Activated CD4-positive, CD25-positive, alpha-beta regulatory T cell (primary cell): ENCODE data around the gene PLP2.
A peak's percentile ranks its signal among the peaks of the same experiment; 100 is the strongest.
"Not testable (repeated sequence)": the region's sequence is repeated elsewhere in the genome, so short reads cannot be mapped to it uniquely, and the experiment has no call there.

ENCODE experiments used
- DNase-seq, 4 experiments: peaks; one replicate each; lab custom pipeline; 2025; lab: John Stamatoyannopoulos, UW

PLP2 gene

GRCh38 chrX:49171752-49172279 lies at the start of gene PLP2:
TSS of gene PLP2 (plus strand) at chrX:49171898. CDS start at chrX:49172001, 103 bp downstream.
- DNase-seq, result peak; percentile 30 to 59 (median 37)

- DNase-seq, result no peak
Observed at GRCh38 chrX:49122499-49122898, 49.2 kb upstream of the PLP2 start.

- not testable (repeated sequence) for DNase-seq
Observed at GRCh38 chrX:49127742-49128258, 43.9 kb upstream of the PLP2 start.

- DNase-seq, result no peak
Observed at GRCh38 chrX:49129427-49129826, 42.3 kb upstream of the PLP2 start.

- not testable (repeated sequence) for DNase-seq
Observed at GRCh38 chrX:49132275-49132674, 39.4 kb upstream of the PLP2 start.

- DNase-seq, result no peak
Observed at GRCh38 chrX:49133759-49134158, 37.9 kb upstream of the PLP2 start.

GRCh38 chrX:49137492-49137891 lies 34.2 kb upstream of the PLP2 start:
- DNase-seq, result no peak

GRCh38 chrX:49139713-49140112 lies 32.0 kb upstream of the PLP2 start:
- no peak for DNase-seq

- not testable (repeated sequence) for DNase-seq
Observed at GRCh38 chrX:49142264-49142663, 29.4 kb upstream of the PLP2 start.

GRCh38 chrX:49143154-49143553 lies 28.5 kb upstream of the PLP2 start:
- DNase-seq, result not testable (repeated sequence)

- no peak for DNase-seq
Observed at GRCh38 chrX:49147282-49147681, 24.4 kb upstream of the PLP2 start.

- no peak for DNase-seq
Observed at GRCh38 chrX:49147936-49148335, 23.8 kb upstream of the PLP2 start.

GRCh38 chrX:49148390-49149100 lies 23.2 kb upstream of the PLP2 start:
- DNase-seq, result not testable (repeated sequence)

GRCh38 chrX:49149291-49149690 lies 22.4 kb upstream of the PLP2 start:
- not testable (repeated sequence) for DNase-seq

- no peak for DNase-seq
Observed at GRCh38 chrX:49153467-49153866, 18.2 kb upstream of the PLP2 start.

GRCh38 chrX:49155243-49155899 lies 16.3 kb upstream of the PLP2 start:
- no peak for DNase-seq

GRCh38 chrX:49155900-49156837 lies 15.5 kb upstream of the PLP2 start:
- peak; percentile 50 to 75 (median 70) for DNase-seq

- DNase-seq, result no peak
Observed at GRCh38 chrX:49157194-49157593, 14.5 kb upstream of the PLP2 start.

GRCh38 chrX:49160908-49161307 lies 10.8 kb upstream of the PLP2 start:
- DNase-seq, result no peak

- no peak for DNase-seq
Observed at GRCh38 chrX:49161632-49162031, 10.1 kb upstream of the PLP2 start.

- DNase-seq, result no peak
Observed at GRCh38 chrX:49162620-49163019, 9.1 kb upstream of the PLP2 start, which contains the start of gene MAGIX. TSS of gene MAGIX (plus strand) at chrX:49162758. CDS start at chrX:49162890, 132 bp downstream.
